ES-I3 (cell line): ENCODE data around the gene SRPX2.
A peak's percentile ranks its signal among the peaks of the same experiment; 100 is the strongest.

Source experiments
- H3K36me3 ChIP-seq: 2 replicates; pipeline ENCODE4 v1.6.1; 2013; ENCODE audit warnings: mild to moderate bottlenecking, low read length, control low read depth, moderate library complexity; ENCODE audit not compliant: insufficient read depth
- H3K4me1 ChIP-seq: 2 replicates; pipeline ENCODE4 v1.6.1; 2013; ENCODE audit warnings: mild to moderate bottlenecking, control low read depth, low read length; ENCODE audit not compliant: insufficient read depth
- H3K9ac ChIP-seq: 2 replicates; pipeline ENCODE4 v1.6.1; 2013; ENCODE audit warnings: low read depth, mild to moderate bottlenecking, low read length, moderate library complexity
- H3K9me3 ChIP-seq: 2 replicates; pipeline ENCODE4 v1.6.1; 2013; ENCODE audit warnings: mild to moderate bottlenecking, low read length, moderate library complexity; ENCODE audit not compliant: control insufficient read depth, insufficient read depth

SRPX2 gene, protein sequence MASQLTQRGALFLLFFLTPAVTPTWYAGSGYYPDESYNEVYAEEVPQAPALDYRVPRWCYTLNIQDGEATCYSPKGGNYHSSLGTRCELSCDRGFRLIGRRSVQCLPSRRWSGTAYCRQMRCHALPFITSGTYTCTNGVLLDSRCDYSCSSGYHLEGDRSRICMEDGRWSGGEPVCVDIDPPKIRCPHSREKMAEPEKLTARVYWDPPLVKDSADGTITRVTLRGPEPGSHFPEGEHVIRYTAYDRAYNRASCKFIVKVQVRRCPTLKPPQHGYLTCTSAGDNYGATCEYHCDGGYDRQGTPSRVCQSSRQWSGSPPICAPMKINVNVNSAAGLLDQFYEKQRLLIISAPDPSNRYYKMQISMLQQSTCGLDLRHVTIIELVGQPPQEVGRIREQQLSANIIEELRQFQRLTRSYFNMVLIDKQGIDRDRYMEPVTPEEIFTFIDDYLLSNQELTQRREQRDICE

DNA sequence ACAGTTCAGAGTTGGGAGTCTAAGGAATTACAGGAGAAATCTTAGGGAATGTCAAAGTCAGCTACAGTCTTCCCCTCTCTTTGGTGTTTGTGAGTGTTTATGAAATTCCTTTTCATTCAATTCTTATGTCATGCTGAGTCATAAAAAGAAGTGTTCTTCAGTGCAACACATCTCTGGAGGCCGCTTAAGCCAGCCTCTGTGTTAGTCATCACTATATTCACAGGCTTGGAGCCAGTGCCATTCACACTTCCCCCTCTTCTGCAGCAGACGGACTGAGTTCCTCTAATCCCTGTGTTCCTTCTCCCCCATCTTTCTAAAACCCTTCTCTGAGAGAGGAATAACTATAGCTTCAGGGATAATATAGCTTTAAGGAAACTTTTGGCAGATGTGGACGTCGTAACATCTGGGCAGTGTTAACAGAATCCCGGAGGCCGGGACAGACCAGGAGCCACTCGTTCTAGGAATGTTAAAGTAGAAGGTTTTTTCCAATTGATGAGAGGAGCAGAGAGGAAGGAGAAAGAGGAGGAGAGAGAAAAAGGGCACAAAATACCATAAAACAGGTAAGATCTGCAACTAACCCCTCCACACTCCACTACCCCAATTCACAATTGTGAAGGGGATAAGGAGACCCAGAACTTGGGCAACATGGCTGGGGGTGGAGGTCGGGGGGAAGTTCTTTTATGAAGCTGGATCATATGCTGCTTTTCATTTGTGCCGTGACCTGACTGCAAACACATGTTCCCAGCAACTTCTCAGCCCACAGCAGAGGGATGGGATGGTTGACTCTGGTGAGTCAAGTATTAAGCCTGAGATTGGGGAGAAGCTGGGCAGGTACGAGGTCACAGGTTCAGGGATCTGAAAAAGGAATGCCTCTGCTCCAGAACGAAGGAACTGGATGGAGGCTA lies at the start of gene SRPX2:
Gene SRPX2, plus strand, starts transcription at position 244 of the 905 bp plus-strand sequence. CDS start 2,124 bp downstream, outside the sequence.
- H3K36me3 ChIP-seq: no peaks in the 10 kb centered on the region
- H3K9ac ChIP-seq: no peak within 1 kb of the TSS
- H3K9me3 ChIP-seq: no peaks in the 10 kb centered on the region
- peaks cover 35% of the 10 kb centered on the region for H3K4me1 ChIP-seq

DNA sequence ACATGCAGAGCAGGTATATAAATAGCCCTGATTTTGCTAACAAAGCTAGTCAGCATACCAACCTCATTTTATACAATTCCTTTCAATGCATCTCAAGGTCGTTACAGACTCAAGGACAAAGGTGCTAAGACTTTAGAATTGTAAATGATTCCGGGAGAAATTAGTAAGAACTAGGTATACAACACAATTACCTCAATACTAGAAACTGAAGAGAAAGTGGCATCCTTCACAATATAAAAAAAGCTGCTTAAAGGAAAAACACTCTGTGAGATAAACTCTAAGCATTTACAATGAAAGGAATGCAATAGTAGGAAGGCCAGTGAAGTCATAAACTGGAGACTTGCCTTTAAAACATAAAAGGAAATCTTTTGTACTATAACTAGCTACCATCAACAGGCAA lies 47.4 kb upstream of the SRPX2 start:
- no peaks in the 10 kb centered on the region for H3K9me3 ChIP-seq
- H3K9ac ChIP-seq: no peak overlapping the region
- H3K4me1 ChIP-seq: peaks cover 37% of the 10 kb centered on the region
- no peaks in the 10 kb centered on the region for H3K36me3 ChIP-seq

DNA sequence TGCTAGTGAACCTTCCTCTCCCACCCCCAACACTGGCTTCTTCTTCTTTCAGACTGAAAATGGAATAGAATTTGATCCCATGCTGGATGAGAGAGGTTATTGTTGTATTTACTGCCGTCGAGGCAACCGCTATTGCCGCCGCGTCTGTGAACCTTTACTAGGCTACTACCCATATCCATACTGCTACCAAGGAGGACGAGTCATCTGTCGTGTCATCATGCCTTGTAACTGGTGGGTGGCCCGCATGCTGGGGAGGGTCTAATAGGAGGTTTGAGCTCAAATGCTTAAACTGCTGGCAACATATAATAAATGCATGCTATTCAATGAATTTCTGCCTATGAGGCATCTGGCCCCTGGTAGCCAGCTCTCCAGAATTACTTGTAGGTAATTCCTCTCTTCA lies 44.5 kb upstream of the SRPX2 start:
- Histone ChIP-seq H3K9ac (no peak overlapping the region), H3K4me1 (peaks cover 14% of the 10 kb centered on the region), H3K36me3 (no peaks in the 10 kb centered on the region), H3K9me3 (no peaks in the 10 kb centered on the region)

DNA sequence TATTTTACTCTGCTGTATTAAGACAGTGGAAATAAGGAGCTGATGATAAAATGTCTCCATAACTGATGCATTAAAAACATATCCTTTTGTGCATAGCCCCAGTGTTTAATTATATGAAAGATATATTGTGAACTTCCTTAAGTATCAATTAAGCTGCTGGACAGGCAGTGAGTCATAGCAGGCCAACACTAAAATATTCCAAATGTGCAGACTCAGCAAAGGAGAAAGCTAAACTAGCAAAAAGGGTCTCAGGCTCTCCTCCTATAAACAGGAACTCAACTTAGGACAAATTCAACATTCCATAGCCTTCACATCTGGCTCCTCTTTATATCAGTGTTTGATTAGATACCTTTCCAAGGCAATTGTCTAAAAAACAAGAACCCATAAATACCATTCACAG lies 43.7 kb upstream of the SRPX2 start:
- peaks cover 10% of the 10 kb centered on the region for H3K4me1 ChIP-seq

DNA sequence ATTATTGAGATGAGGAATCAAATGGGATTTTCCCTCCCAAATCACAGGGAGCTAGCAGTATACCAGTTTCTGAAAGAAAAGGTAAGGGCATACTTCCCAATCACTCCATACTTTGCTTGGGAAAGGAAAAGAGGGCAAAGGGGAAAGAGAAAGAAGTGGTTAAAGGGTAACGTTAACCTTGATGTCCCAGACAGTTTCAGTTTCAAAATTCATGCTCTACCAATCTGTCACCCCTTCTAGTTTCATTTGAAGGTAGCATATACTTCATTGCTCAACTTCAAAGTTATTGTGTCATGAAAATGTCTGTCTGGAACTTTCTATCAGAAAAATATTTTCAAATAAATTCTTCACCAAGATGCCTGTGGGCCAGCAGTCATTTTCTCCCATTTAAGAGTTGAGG lies 43.2 kb upstream of the SRPX2 start:
- Histone ChIP-seq H3K9me3 (no peaks in the 10 kb centered on the region), H3K36me3 (no peaks in the 10 kb centered on the region), H3K9ac (no peak overlapping the region), H3K4me1 (peaks cover 10% of the 10 kb centered on the region)

More for the DNA sequence above, 43.7 kb upstream of the SRPX2 start:
- Histone ChIP-seq H3K9ac (no peak overlapping the region), H3K36me3 (no peaks in the 10 kb centered on the region), H3K9me3 (no peaks in the 10 kb centered on the region)

DNA sequence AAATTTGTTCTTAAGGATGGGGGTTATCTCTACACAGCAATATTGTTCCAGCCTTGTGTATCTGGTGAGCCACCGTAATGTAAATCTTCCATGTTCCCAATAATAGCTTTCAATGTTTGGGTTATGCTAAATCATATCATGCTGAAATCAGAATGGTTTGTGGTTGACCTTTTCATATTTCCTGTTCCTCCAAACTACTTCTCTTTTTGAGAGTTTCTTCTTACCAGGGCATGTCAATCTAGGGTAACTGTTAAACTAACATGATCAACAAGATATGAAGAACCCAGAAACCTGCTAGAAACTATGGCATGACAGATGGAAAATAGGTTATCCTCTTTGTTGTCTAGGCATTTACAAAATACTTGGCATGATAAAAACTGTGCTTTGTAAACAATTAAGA lies 37.2 kb upstream of the SRPX2 start:
- peaks cover 16% of the 10 kb centered on the region for H3K4me1 ChIP-seq
- H3K36me3 ChIP-seq: no peaks in the 10 kb centered on the region
- no peak overlapping the region for H3K9ac ChIP-seq
- no peaks in the 10 kb centered on the region for H3K9me3 ChIP-seq

DNA sequence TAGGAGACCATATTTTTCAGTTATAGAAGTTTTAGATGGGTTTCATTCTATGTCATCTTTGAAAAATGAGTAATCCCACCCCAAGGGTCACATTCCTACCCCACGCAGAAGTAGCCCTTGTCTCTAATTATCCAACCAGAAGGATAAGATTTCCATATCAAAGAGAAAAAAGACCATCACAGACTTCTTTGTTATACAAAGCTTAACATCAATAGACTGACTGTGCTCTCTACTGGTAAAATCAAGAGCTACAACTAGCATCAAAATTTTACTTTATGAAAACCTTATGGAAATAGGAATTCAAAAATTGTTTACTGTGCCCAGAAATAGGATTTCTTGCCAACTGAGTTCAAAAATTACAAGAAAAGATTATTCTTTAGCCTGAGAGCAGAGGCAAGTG lies 34.4 kb upstream of the SRPX2 start:
- H3K9me3 ChIP-seq: no peaks in the 10 kb centered on the region
- no peak overlapping the region for H3K9ac ChIP-seq
- no peaks in the 10 kb centered on the region for H3K36me3 ChIP-seq
- H3K4me1 ChIP-seq: peaks cover 28% of the 10 kb centered on the region

DNA sequence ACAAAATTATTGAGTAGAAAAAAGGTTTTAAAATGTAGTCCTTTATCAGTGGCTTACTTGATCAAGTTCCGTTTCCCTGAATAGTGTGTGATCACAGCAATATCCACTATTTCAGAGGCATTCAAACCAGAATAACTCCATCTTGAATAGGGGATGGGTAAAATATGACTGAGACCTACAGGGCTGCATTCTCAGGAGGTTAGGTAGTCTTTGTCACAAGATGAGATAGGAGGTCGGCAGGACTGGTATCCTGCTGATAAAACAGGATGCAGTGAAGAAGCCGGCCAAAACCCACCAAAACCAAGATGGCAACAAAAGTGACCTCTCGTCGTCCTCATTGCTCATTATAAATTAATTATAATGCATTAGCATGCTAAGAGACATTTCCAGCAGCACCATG lies 32.0 kb upstream of the SRPX2 start:
- Histone ChIP-seq H3K9me3 (no peaks in the 10 kb centered on the region), H3K4me1 (peaks cover 31% of the 10 kb centered on the region), H3K9ac (no peak overlapping the region), H3K36me3 (no peaks in the 10 kb centered on the region)

DNA sequence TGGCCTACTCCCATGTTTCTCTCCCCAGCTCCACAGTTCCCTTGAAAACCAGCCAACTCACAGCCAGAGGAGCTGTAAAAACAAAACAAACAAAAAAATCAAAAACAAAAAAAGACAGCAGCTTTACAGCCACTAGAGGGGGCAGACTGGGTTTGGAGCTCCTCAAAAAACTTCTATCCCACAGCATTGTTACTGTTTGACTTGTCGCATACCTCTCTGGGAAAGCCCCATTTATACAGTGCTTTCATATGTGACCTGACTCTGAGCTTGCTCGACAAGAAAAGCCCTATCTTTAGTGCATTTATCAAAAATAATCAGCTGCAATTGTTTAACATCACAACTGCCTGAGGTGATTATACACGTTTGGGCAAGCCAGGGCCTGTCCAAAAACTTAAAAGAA lies 29.0 kb upstream of the SRPX2 start:
- H3K4me1 ChIP-seq: peaks cover 17% of the 10 kb centered on the region
- no peaks in the 10 kb centered on the region for H3K9me3 ChIP-seq
- H3K36me3 ChIP-seq: no peaks in the 10 kb centered on the region
- no peak overlapping the region for H3K9ac ChIP-seq

DNA sequence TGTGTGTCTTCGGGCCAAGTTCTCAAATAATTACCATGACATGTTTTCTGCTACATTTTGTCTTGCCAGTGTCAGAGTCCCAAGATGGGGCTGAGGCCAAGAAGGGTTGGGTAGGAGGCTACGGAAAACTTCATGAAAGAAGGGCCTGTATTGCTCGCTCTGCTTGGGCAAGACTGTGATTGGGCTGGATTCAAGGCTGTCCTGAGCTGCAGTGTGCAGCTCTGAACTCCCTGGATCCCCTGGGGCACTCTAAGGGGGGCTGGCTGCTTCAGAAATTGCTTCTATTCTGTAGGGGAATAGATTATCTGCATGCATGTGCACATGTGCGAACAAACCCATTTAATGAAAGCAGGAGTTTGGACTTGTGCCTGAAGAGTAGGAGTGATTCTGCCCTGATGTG lies 21.0 kb upstream of the SRPX2 start:
- Histone ChIP-seq H3K9me3 (no peaks in the 10 kb centered on the region), H3K36me3 (no peaks in the 10 kb centered on the region), H3K9ac (no peak overlapping the region), H3K4me1 (no peaks in the 10 kb centered on the region)

DNA sequence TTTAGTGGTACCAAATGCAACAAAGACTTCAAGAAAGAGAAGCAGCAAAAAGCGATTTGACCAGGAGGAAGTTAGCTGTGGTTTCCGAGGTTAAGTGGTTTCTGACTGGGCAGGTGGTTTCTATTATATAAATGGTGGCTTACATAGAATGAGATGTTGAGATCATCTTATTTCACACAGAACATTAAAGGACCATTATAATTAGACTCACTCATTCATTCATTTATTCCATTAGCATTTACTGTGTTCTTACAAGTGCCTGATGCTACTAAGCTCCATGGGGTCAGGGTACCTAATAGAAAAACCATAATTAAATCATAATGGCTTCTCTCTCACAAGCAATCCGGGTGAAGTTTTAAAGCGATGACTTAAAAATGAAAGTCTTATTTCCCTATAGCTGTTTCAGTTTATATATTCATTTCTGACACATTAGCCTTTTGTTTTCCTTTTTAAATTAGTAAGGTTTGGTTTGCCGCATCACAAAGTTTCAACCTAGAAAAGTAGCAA lies 18.0 kb upstream of the SRPX2 start:
- H3K4me1 ChIP-seq: no peaks in the 10 kb centered on the region
- H3K9ac ChIP-seq: no peak overlapping the region
- H3K9me3 ChIP-seq: no peaks in the 10 kb centered on the region

DNA sequence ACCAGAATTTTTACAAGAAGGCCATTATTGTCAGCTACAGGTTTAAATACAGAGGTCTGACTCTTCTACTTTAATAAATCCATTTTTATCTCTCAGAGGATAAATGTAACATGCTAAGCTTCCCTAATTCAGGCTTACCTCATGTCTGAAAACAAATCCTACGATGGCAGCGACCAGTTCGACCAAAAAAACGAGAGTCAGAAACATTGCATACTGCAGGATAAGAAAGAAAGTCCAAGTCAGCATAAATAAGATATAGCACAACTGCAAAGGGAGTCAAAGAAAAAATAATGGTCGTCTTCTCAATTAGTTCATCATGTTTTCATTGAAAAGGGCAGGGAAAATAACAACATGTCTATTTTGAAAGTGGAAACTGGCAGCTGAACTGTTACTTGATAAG lies 9.0 kb upstream of the SRPX2 start:
- no peaks in the 10 kb centered on the region for H3K4me1 ChIP-seq
- H3K9me3 ChIP-seq: no peaks in the 10 kb centered on the region
- H3K36me3 ChIP-seq: peaks cover 4% of the 10 kb centered on the region; the same call in 1 of the 2 replicates
- H3K9ac ChIP-seq: no peak overlapping the region

More for the DNA sequence above, 18.0 kb upstream of the SRPX2 start:
- no peaks in the 10 kb centered on the region for H3K36me3 ChIP-seq

DNA sequence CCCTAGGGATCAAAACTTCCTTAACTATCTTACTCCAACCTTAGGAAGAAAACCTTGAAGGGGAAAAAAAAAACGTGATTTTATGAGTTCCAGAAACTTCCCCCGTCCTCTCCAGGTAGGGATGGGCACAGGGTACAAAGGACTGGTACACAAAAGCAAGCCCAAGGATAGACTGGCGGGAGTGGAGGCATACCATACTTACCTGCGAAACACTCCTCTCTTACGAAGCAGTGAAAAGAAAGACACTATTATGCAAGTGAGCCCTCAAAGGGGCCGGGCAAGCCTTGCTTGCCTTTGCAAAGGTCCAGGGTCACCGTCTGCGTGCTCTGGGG lies 8.0 kb upstream of the SRPX2 start:
- peaks cover 4% of the 10 kb centered on the region; the same call in 1 of the 2 replicates for H3K36me3 ChIP-seq
- peak overlapping the region; percentile 87 for H3K9ac ChIP-seq
- no peaks in the 10 kb centered on the region for H3K4me1 ChIP-seq
- no peaks in the 10 kb centered on the region for H3K9me3 ChIP-seq

DNA sequence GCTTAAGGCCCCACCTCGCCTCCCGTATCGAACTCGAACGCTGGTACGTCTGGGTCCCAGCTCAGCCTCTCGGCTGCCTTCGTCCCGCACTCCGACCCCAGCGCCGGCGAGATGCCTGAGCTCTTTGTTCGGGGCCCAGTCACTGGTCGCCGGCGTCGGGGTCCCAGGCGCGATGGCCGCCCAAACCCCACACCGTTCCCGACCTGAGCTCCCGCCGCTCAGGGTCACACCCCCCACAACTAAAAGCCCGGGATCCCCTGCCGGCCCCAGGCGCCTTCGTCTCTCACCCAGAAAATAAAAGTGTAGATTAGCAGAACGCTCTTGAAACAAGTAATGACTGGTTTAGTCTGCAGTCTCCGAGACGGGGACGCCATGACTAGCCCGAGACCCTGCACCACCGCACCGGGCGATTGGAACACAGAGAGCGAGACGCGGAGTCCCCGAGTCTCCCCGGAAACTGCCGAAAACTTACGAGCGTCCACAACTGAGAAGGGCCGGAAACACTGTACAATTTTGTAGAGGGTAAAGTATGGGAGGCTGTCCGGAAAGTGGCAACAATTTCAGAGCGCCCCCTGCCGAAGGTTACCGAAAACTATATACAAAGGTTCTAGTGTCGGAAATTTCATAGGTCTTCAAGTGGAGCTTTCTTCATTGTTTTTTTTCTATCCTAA lies 7.5 kb upstream of the SRPX2 start, which contains the start of gene TSPAN6:
Gene TSPAN6, minus strand, starts transcription at position 486 of the 671 bp plus-strand sequence. Its CDS starts 112 bp downstream, at position 374.
- Histone ChIP-seq H3K4me1 (no peaks in the 10 kb centered on the region), H3K36me3 (peaks cover 4% of the 10 kb centered on the region; the same call in 1 of the 2 replicates), H3K9me3 (no peaks in the 10 kb centered on the region), H3K9ac (peak within 1 kb of the TSS; percentile 87)
